ENCODE data around the gene SDK1. TPM values are rescaled to one million over a fixed set of nuclear protein-coding genes. Genes with fewer than 3 reads are reported as not detected.

Gene SDK1
- total RNA-seq, 1 donor: 0.43 TPM

GRCh38 chr7:4072161-4072925 lies 771.3 kb downstream of the SDK1 start:
- no peak for DNase-seq (ENCODE audit: low read depth)
- no peak overlapping the region for H3K4me3 ChIP-seq (ENCODE audit: low read depth, low read length)
- no peak for TF ChIP-seq CTCF (IDR thresholded peaks at IDR 0.05; ENCODE audit: insufficient read depth, low read depth, low read length)

DNA sequence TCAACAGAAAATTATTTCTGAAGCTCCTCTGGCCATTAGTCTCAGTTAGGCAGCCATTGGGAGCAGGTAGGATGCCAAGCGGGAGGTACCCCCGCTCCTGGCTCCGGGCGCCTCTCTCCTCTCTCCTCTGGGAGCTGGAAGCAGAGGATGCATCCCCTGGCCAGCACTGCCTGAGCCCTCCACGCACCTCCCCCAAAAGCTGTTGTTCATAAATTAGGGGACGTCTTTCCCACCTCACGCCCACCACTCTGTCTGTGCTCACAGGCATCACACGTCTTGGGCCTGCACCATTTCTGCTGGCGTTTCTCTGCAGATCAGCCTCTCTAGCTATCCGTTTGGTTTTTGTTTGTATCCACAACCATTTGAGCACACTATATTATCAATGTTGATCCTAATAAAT lies 772.0 kb downstream of the SDK1 start:
- H3K4me3 ChIP-seq (ENCODE audit: low read depth, low read length): no peak overlapping the region
- DNase-seq (ENCODE audit: low read depth): no peak
- no peak for TF ChIP-seq CTCF (IDR thresholded peaks at IDR 0.05; ENCODE audit: insufficient read depth, low read depth, low read length)

DNA sequence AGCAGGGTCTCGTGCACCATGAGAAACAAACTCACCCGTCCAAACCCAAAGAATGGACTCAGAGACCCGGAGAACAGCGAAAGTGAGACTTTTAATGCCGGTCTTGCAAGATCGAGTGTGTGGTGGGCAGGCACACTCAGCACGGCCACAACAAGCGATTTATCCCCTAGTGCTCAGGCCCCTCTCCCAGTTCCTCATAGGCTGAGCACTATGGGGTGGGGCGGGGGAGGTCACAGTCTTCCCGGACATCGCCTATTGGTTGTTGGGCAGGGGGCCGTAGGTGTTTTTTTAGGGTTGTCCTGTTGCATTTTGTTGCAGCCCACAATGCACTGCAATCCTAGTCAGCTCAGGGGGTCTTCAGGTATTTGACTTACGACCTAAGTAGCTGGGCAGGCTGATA lies 772.7 kb downstream of the SDK1 start:
- no peak for TF ChIP-seq CTCF (IDR thresholded peaks at IDR 0.05; ENCODE audit: insufficient read depth, low read depth, low read length)
- no peak for DNase-seq (ENCODE audit: low read depth)
- H3K4me3 ChIP-seq (ENCODE audit: low read depth, low read length): no peak overlapping the region

DNA sequence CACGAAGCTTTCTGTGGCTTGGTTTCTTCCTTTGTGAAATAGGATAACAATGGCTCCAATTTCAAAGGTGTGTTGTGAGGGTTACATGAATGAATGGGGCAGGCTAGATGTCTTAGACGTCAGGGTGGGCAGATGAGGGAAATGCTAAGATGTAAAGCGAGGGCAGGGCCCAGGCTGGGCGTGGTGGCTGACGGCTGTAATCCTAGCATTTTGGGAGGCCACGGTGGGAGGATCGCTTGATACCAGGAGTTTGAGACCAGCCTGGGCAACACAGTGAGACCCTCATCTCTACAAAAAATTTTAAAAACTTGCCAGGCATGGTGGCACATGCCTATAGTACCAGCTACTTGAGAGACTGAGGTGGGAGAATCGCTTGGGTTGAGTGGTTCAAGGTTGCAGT lies 773.4 kb downstream of the SDK1 start:
- no peak for TF ChIP-seq CTCF (IDR thresholded peaks at IDR 0.05; ENCODE audit: insufficient read depth, low read depth, low read length)
- DNase-seq (ENCODE audit: low read depth): no peak

DNA sequence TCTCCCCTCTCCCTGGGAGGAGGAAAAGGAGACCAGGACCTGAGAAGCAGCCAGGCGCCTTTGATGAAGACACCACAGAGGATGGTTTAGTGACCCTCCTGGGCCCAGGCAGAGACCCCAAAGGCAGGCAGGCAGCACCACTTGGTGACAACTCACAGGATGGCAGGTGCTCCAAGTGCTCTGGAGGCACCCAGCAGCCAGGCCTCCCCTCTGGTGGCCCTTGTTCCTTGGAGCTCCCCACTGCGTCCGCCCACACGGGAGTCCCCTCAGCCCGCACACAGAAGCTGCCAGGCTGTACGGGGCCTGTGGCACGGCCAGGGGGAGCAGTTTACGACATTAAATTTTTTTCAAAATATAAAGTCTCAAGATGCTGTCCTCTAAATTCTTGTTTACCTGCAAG lies 773.9 kb downstream of the SDK1 start:
- no peak overlapping the region for H3K4me3 ChIP-seq (ENCODE audit: low read depth, low read length)
- no peak for TF ChIP-seq CTCF (IDR thresholded peaks at IDR 0.05; ENCODE audit: insufficient read depth, low read depth, low read length)
- no peak for DNase-seq (ENCODE audit: low read depth)

More for the DNA sequence above, 773.4 kb downstream of the SDK1 start:
- no peak overlapping the region for H3K4me3 ChIP-seq (ENCODE audit: low read depth, low read length)

GRCh38 chr7:4076701-4077294 lies 775.7 kb downstream of the SDK1 start:
- no peak for DNase-seq (ENCODE audit: low read depth)
- H3K4me3 ChIP-seq (ENCODE audit: low read depth, low read length): no peak overlapping the region
- TF ChIP-seq CTCF (IDR thresholded peaks at IDR 0.05; ENCODE audit: insufficient read depth, low read depth, low read length): no peak
